VCaP (cell line): ENCODE measurements around the gene ZNF507.
"Not testable (repeated sequence)": the region's sequence is repeated elsewhere in the genome, so short reads cannot be mapped to it uniquely, and the experiment has no call there.

ENCODE experiments used
- H3K27ac ChIP-seq: fragments of 450-650 bp; 2 replicates; pipeline ENCODE4 v1.5.1; 2017
- CTCF ChIP-seq: fragments of 450-650 bp; conservative IDR thresholded peaks from 2 replicates; pipeline ENCODE4 v1.5.1; 2017; ENCODE audit warnings: mild to moderate bottlenecking, moderate library complexity

ZNF507 gene

DNA sequence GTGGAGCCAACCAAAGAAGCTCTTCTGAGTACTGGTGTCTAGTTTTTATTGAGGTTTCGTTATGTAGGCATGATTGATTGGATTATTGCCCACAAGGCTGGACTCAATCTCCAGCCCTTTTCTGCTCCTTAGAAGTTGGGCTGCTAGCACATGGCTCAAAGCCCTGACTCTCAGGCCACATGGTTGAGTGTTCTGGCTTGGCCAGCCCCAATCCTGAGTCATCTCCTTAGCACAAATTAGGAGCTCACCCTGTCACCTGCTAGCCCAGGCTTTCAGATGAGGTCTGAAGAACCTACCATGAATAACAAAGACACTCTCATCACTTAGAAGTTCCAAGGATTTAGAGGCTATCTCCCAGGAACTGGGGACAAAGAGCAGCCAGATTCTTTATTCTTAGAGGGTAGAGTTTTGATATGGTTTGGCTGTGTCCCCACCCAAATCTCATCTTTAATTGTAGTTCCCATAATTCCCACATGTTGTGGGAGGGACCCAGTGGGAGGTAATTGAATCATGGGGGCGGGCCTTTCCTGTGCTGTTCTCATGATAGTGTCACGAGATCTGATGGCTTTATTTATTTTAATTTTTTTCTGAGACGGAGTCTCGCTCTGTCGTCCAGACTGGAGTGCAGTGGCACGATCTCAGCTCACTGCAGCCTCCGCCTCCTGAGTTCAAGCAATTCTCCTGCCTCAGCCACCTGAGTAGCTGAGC lies 71.5 kb downstream of the ZNF507 start:
- TF ChIP-seq CTCF: no peak
- no peak overlapping the region for H3K27ac ChIP-seq

GRCh38 chr19:32418155-32418554 lies 72.7 kb downstream of the ZNF507 start:
- TF ChIP-seq CTCF: no peak
- no peak overlapping the region for H3K27ac ChIP-seq

- no peak overlapping the region for H3K27ac ChIP-seq
- no peak for TF ChIP-seq CTCF
These were observed 76.4 kb downstream of the ZNF507 start for GRCh38 chr19:32421589-32422361.

DNA sequence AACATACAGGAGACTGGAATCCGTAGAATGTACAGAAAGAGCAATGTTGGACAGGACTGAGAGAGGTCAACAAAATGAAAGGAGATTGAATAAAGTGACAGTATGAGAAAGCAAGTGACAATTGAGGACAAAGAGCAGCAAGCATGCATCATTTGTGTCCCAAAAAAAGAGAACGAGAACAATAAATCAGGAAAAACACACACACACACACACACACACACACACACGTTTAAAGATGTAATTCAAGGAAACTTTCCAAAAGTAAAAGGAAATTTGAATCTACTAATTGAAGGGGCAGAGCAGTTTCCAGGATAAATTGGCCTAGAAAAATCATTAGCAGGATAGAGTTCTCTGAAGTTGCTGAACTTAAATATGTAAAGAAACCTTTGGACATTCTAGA lies 77.0 kb downstream of the ZNF507 start:
- no peak for TF ChIP-seq CTCF
- H3K27ac ChIP-seq: no peak overlapping the region

DNA sequence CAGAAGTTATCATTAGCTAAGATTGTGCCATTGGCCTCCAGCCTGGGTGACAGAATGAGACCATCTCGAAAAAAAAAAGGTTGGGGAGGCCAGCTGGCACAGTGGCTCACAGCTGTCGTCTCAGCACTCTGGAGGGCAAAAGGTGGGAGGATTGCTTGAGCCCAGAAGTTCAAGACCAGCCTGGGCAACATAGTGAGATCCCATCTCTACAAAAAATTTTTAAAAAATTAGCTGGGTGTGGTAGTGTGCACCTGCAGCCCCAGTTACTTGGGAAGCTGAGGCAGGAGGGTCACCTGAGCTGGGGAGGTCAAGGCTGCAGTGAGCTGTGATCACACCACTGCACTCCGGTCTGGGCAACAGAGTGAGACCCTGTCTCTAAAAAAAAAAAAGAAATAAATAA lies 78.5 kb downstream of the ZNF507 start:
- H3K27ac ChIP-seq: not testable (repeated sequence)

- no peak for TF ChIP-seq CTCF
- no peak overlapping the region for H3K27ac ChIP-seq
These were observed 82.1 kb downstream of the ZNF507 start for GRCh38 chr19:32427536-32427935.

- no peak overlapping the region for H3K27ac ChIP-seq
- no peak for TF ChIP-seq CTCF
These were observed 91.3 kb downstream of the ZNF507 start for GRCh38 chr19:32436692-32437091.

- H3K27ac ChIP-seq: no peak overlapping the region
These were observed 91.7 kb downstream of the ZNF507 start for GRCh38 chr19:32437096-32437495.

More at GRCh38 chr19:32437096-32437495, 91.7 kb downstream of the ZNF507 start:
- TF ChIP-seq CTCF: no peak
